ENCODE data around the gene GPC6. TPM values are rescaled to one million over a fixed set of nuclear protein-coding genes. Genes with fewer than 3 reads are reported as not detected.

Gene GPC6
- total and polyA plus RNA-seq, 2 donors (not counting 1 experiment from before 2014, with no cell fraction given): not detected

DNA sequence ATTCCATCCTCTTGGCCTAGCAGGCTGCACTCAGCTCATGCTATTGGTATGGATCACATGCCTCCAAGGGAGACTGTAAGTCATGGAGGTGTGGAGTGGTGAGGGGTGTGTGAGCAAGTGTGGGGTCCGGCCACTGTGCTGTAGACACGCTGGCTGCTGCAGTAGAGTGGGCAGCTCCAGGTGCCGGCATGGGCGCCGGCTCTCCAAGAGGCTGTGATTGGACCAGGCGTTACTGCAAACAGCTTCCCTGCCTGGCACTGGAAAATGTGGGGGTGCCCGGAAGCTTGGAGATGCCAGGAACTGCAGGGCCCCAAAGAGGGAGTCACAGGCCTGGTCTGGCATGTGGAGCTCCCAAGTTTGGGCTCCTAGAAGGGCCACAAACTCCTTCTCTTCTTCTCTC is 245.7 kb downstream of the GPC6 start:
- DNase-seq: no peak
- H4K20me1 ChIP-seq (ENCODE audit: control insufficient read depth, insufficient read depth, low read length, poor library complexity, severe bottlenecking): no peaks in the 10 kb centered on the region
- 96% methylated on average over 6 of the region's 7 CpGs for WGBS (ENCODE audit: insufficient coverage)
- H3K9me3 ChIP-seq (ENCODE audit: control extremely low read depth in 1 of 3, control insufficient read depth in 2 of 3, insufficient read depth in 1 of 3, low read length in 2 of 3): peaks cover 0 to 19% (median 0%) of the 10 kb centered on the region in 3 donors
- H3K4me3 ChIP-seq (ENCODE audit: control extremely low read depth in 1 of 5, extremely low read depth in 1 of 5, insufficient read depth in 1 of 5, low read depth in 2 of 5, low read length in 4 of 5): no peak overlapping the region
- POLR2A ChIA-PET: no interaction called here
- Mint-ChIP-seq H3K9me3 (ENCODE audit: insufficient read depth) (peaks cover 2% of the 10 kb centered on the region), H3K4me1 (no peaks in the 10 kb centered on the region), H3K27me3 (no peaks in the 10 kb centered on the region), H3K4me3 (no peak overlapping the region), H3K27ac (no peak overlapping the region)
- no peaks in the 10 kb centered on the region for H3K27me3 ChIP-seq (replicated peaks in 1 of 4; ENCODE audit: control extremely low read depth in 1 of 4, control insufficient read depth in 3 of 4, insufficient read depth in 4 of 4, low read length in 3 of 4)
- no peak overlapping the region for H3K4me2 ChIP-seq (replicated peaks; ENCODE audit: low read depth, low read length, poor library complexity, severe bottlenecking)
- no peak overlapping the region for H2AFZ ChIP-seq (ENCODE audit: insufficient read depth, low read depth, low read length, poor library complexity, severe bottlenecking)
- no peak overlapping the region for H3K9ac ChIP-seq (ENCODE audit: low read length)
- TF ChIP-seq EZH2 (IDR thresholded peaks at IDR 0.05; ENCODE audit: borderline replicate concordance, insufficient read depth, low read depth, low read length, poor library complexity, severe bottlenecking): no peak
- TF ChIP-seq, protein P1, sequence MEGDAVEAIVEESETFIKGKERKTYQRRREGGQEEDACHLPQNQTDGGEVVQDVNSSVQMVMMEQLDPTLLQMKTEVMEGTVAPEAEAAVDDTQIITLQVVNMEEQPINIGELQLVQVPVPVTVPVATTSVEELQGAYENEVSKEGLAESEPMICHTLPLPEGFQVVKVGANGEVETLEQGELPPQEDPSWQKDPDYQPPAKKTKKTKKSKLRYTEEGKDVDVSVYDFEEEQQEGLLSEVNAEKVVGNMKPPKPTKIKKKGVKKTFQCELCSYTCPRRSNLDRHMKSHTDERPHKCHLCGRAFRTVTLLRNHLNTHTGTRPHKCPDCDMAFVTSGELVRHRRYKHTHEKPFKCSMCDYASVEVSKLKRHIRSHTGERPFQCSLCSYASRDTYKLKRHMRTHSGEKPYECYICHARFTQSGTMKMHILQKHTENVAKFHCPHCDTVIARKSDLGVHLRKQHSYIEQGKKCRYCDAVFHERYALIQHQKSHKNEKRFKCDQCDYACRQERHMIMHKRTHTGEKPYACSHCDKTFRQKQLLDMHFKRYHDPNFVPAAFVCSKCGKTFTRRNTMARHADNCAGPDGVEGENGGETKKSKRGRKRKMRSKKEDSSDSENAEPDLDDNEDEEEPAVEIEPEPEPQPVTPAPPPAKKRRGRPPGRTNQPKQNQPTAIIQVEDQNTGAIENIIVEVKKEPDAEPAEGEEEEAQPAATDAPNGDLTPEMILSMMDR (IDR thresholded peaks at IDR 0.05): no peak
- intact Hi-C loops (cut with micrococcal nuclease): no loop called here
- no peak for ATAC-seq (ENCODE audit: low read depth)
- H3K27ac ChIP-seq (ENCODE audit: low read length in 2 of 2): no peak overlapping the region
- CTCF ChIA-PET: no interaction called here
- H3K36me3 ChIP-seq (replicated peaks in 1 of 2; ENCODE audit: control extremely low read depth in 1 of 2, control insufficient read depth in 1 of 2, extremely low read depth in 1 of 2, insufficient read depth in 2 of 2, low read length in 1 of 2): no peaks in the 10 kb centered on the region
- no peaks in the 10 kb centered on the region for H3K79me2 ChIP-seq (ENCODE audit: control insufficient read depth, insufficient read depth, low read length)
- H3K4me1 ChIP-seq (ENCODE audit: control insufficient read depth in 2 of 2, insufficient read depth in 2 of 2, low read length in 2 of 2): no peaks in the 10 kb centered on the region

- H3K4me1 Mint-ChIP-seq: no peaks in the 10 kb centered on the region
- Histone ChIP-seq H3K4me1 (ENCODE audit: control insufficient read depth in 2 of 2, insufficient read depth in 2 of 2, low read length in 2 of 2) (no peaks in the 10 kb centered on the region), H3K27ac (ENCODE audit: low read length in 2 of 2) (no peak overlapping the region), H3K27me3 (replicated peaks in 1 of 4; ENCODE audit: control extremely low read depth in 1 of 4, control insufficient read depth in 3 of 4, insufficient read depth in 4 of 4, low read length in 3 of 4) (no peaks in the 10 kb centered on the region), H3K4me3 (ENCODE audit: control extremely low read depth in 1 of 5, extremely low read depth in 1 of 5, insufficient read depth in 1 of 5, low read depth in 2 of 5, low read length in 4 of 5) (no peak overlapping the region), H3K9me3 (ENCODE audit: control extremely low read depth in 1 of 3, control insufficient read depth in 2 of 3, insufficient read depth in 1 of 3, low read length in 2 of 3) (peaks cover 0 to 19% (median 0%) of the 10 kb centered on the region in 3 donors), H3K4me2 (replicated peaks; ENCODE audit: low read depth, low read length, poor library complexity, severe bottlenecking) (no peak overlapping the region), H3K79me2 (ENCODE audit: control insufficient read depth, insufficient read depth, low read length) (no peaks in the 10 kb centered on the region), H4K20me1 (ENCODE audit: control insufficient read depth, insufficient read depth, low read length, poor library complexity, severe bottlenecking) (no peaks in the 10 kb centered on the region), H2AFZ (ENCODE audit: insufficient read depth, low read depth, low read length, poor library complexity, severe bottlenecking) (no peak overlapping the region), H3K9ac (ENCODE audit: low read length) (no peak overlapping the region), H3K36me3 (replicated peaks in 1 of 2; ENCODE audit: control extremely low read depth in 1 of 2, control insufficient read depth in 1 of 2, extremely low read depth in 1 of 2, insufficient read depth in 2 of 2, low read length in 1 of 2) (no peaks in the 10 kb centered on the region)
- no peak for DNase-seq
- H3K27me3 Mint-ChIP-seq: no peaks in the 10 kb centered on the region
- POLR2A ChIA-PET: no interaction called here
- CTCF ChIA-PET: no interaction called here
- 17% methylated on average over 1 of the region's 1 CpG for WGBS (ENCODE audit: insufficient coverage)
- no peak for ATAC-seq (ENCODE audit: low read depth)
- H3K27ac Mint-ChIP-seq: no peak overlapping the region
- TF ChIP-seq, protein P1 (IDR thresholded peaks at IDR 0.05): no peak
- no peak for TF ChIP-seq EZH2 (IDR thresholded peaks at IDR 0.05; ENCODE audit: borderline replicate concordance, insufficient read depth, low read depth, low read length, poor library complexity, severe bottlenecking)
- H3K9me3 Mint-ChIP-seq (ENCODE audit: insufficient read depth): peaks cover 2% of the 10 kb centered on the region
- H3K4me3 Mint-ChIP-seq: no peak overlapping the region
- intact Hi-C loops (cut with micrococcal nuclease): no loop called here
Observed at GRCh38 chr13:93472814-93473296, 246.2 kb downstream of the GPC6 start.

Data from B cell (primary cell).